Neural progenitor cell (in vitro differentiated cells): ENCODE data around the gene TTLL5. TPM values are rescaled to one million over a fixed set of nuclear protein-coding genes. Genes with fewer than 3 reads are reported as not detected.

Source experiments
- DNase-seq: peaks from one replicate; pipeline ENCODE4 v3.0.0-alpha.2; 2016; ENCODE audit warnings: low spot score
- H2AFZ ChIP-seq: fragments of 200-600 bp; sonication (generic); replicated peaks from 2 replicates; pipeline ENCODE4 v1.6.1; 2016; ENCODE audit warnings: antibody characterized with exemption
- H3F3A ChIP-seq: fragments of 200-600 bp; sonication (generic); 2 replicates; pipeline ENCODE4 v1.6.1; 2016; ENCODE audit warnings: antibody characterized with exemption, low read depth
- H3K27ac ChIP-seq: fragments of 200-600 bp; sonication (generic); 2 replicates; pipeline ENCODE4 v1.5.1; 2016; ENCODE audit warnings: mild to moderate bottlenecking
- H3K27me3 ChIP-seq: fragments of 200-600 bp; sonication (generic); 2 replicates; pipeline ENCODE4 v1.6.1; 2016; ENCODE audit warnings: mild to moderate bottlenecking, moderate library complexity
- H3K36me3 ChIP-seq: fragments of 200-600 bp; sonication (generic); 2 replicates; pipeline ENCODE4 v1.5.1; 2016
- H3K4me1 ChIP-seq: fragments of 200-600 bp; sonication (generic); 2 replicates; pipeline ENCODE4 v1.6.1; 2016; ENCODE audit warnings: mixed run types
- H3K4me2 ChIP-seq: fragments of 200-600 bp; sonication (generic); 2 replicates; pipeline ENCODE4 v1.6.1; 2016
- H3K4me3 ChIP-seq: fragments of 200-600 bp; sonication (generic); 2 replicates; pipeline ENCODE4 v1.5.1; 2016
- H3K79me2 ChIP-seq: fragments of 200-600 bp; sonication (generic); 2 replicates; pipeline ENCODE4 v1.6.1; 2016; ENCODE audit warnings: low read depth
- H3K9ac ChIP-seq: fragments of 200-600 bp; sonication (generic); 2 replicates; pipeline ENCODE4 v1.6.1; 2016
- H3K9me3 ChIP-seq: fragments of 200-600 bp; sonication (generic); 2 replicates; pipeline ENCODE4 v1.5.1; 2016; ENCODE audit warnings: low read depth
- H4K20me1 ChIP-seq: fragments of 200-600 bp; sonication (generic); 2 replicates; pipeline ENCODE4 v1.6.1; 2016; ENCODE audit warnings: low read depth
- H3K27ac Mint-ChIP-seq: 3 replicates; pipeline ENCODE4 v1.8.0; 2021; ENCODE audit warnings: mixed read lengths
- H3K27me3 Mint-ChIP-seq: 2 replicates; pipeline ENCODE4 v1.8.0; 2022; ENCODE audit warnings: low read depth, mild to moderate bottlenecking, inconsistent platforms, moderate library complexity, mixed read lengths; ENCODE audit not compliant: insufficient read depth
- H3K36me3 Mint-ChIP-seq: 3 replicates; pipeline ENCODE4 v1.8.0; 2021; ENCODE audit warnings: mixed read lengths
- H3K4me1 Mint-ChIP-seq: 3 replicates; pipeline ENCODE4 v1.8.0; 2021; ENCODE audit warnings: mixed read lengths
- H3K4me3 Mint-ChIP-seq: 3 replicates; pipeline ENCODE4 v1.8.0; 2021; ENCODE audit warnings: mild to moderate bottlenecking, moderate library complexity, mixed read lengths
- H3K9me3 Mint-ChIP-seq: 3 replicates; pipeline ENCODE4 v1.8.0; 2020; ENCODE audit warnings: mixed read lengths
- CTCF ChIP-seq: fragments of 200-600 bp; sonication (generic); IDR thresholded peaks from 2 replicates; pipeline ENCODE4 v1.5.1; 2017; ENCODE audit warnings: antibody characterized with exemption, mild to moderate bottlenecking
- EZH2 ChIP-seq: fragments of 200-600 bp; sonication (generic); IDR thresholded peaks from 2 replicates; pipeline ENCODE4 v1.6.1; 2017; ENCODE audit warnings: antibody characterized with exemption, mild to moderate bottlenecking, moderate library complexity
- EZH2phosphoT487 ChIP-seq: fragments of 200-600 bp; sonication (generic); IDR thresholded peaks from 2 replicates; pipeline ENCODE4 v1.6.1; 2017; ENCODE audit warnings: antibody characterized with exemption
- total RNA-seq: library from RNA; depleted of rRNA; stranded (reverse); fragments of >200 nt; gene quantifications from 2 replicates; pipeline ENCODE4 v1.2.3, GENCODE V29; 2015; ENCODE audit warnings: low replicate concordance

The TTLL5 gene
- total RNA-seq, 1 donor from 2014 or later, result 61.4 TPM

GRCh38 chr14:75864352-75864751, 203.3 kb downstream of the TTLL5 start:
- no peak for TF ChIP-seq EZH2
- no peaks in the 10 kb centered on the region for H3K27me3 Mint-ChIP-seq
- no peaks in the 10 kb centered on the region for H3K9me3 Mint-ChIP-seq
- Histone ChIP-seq H3K4me2 (no peak overlapping the region), H3K36me3 (no peaks in the 10 kb centered on the region), H3K9ac (no peak overlapping the region), H3K9me3 (no peaks in the 10 kb centered on the region), H4K20me1 (no peaks in the 10 kb centered on the region), H3K27me3 (no peaks in the 10 kb centered on the region), H3K4me1 (peaks cover 13% of the 10 kb centered on the region), H2AFZ (no peak overlapping the region), H3K27ac (no peak overlapping the region), H3K4me3 (no peak overlapping the region), H3K79me2 (no peaks in the 10 kb centered on the region), H3F3A (no peaks in the 10 kb centered on the region)
- no peaks in the 10 kb centered on the region for H3K36me3 Mint-ChIP-seq
- no peak overlapping the region for H3K4me3 Mint-ChIP-seq
- H3K27ac Mint-ChIP-seq, result no peak overlapping the region
- no peak for DNase-seq
- H3K4me1 Mint-ChIP-seq, result peaks cover 22% of the 10 kb centered on the region

- Histone ChIP-seq H3K4me1 (peaks cover 11% of the 10 kb centered on the region), H3K27me3 (no peaks in the 10 kb centered on the region), H3K79me2 (no peaks in the 10 kb centered on the region), H3K4me3 (no peak overlapping the region), H4K20me1 (no peaks in the 10 kb centered on the region), H3F3A (no peaks in the 10 kb centered on the region), H3K27ac (no peak overlapping the region), H3K9me3 (no peaks in the 10 kb centered on the region), H3K4me2 (no peak overlapping the region), H3K36me3 (no peaks in the 10 kb centered on the region), H2AFZ (no peak overlapping the region), H3K9ac (no peak overlapping the region)
- H3K4me1 Mint-ChIP-seq, result peaks cover 22% of the 10 kb centered on the region
- no peak for DNase-seq
- TF ChIP-seq EZH2phosphoT487, result no peak
- TF ChIP-seq CTCF, result no peak
- no peak for TF ChIP-seq EZH2
- peaks cover 7% of the 10 kb centered on the region for H3K36me3 Mint-ChIP-seq
- no peak overlapping the region for H3K27ac Mint-ChIP-seq
- H3K27me3 Mint-ChIP-seq, result no peaks in the 10 kb centered on the region
- H3K9me3 Mint-ChIP-seq, result no peaks in the 10 kb centered on the region
- no peak overlapping the region for H3K4me3 Mint-ChIP-seq
These were observed 204.5 kb downstream of the TTLL5 start for GRCh38 chr14:75865531-75865930.

GRCh38 chr14:75866970-75867369, 205.9 kb downstream of the TTLL5 start:
- H3K27ac ChIP-seq, result no peak overlapping the region
- Mint-ChIP-seq H3K4me1 (peaks cover 22% of the 10 kb centered on the region), H3K4me3 (no peak overlapping the region), H3K27ac (no peak overlapping the region), H3K27me3 (no peaks in the 10 kb centered on the region), H3K9me3 (no peaks in the 10 kb centered on the region), H3K36me3 (peaks cover 7% of the 10 kb centered on the region)
- H3K9ac ChIP-seq, result no peak overlapping the region
- H4K20me1 ChIP-seq, result no peaks in the 10 kb centered on the region
- H3K9me3 ChIP-seq, result no peaks in the 10 kb centered on the region
- H3K4me1 ChIP-seq, result peaks cover 7% of the 10 kb centered on the region
- no peak overlapping the region for H3K4me3 ChIP-seq
- no peaks in the 10 kb centered on the region for H3K36me3 ChIP-seq
- no peaks in the 10 kb centered on the region for H3K27me3 ChIP-seq
- H3F3A ChIP-seq, result no peaks in the 10 kb centered on the region
- no peak overlapping the region for H3K4me2 ChIP-seq
- H3K79me2 ChIP-seq, result no peaks in the 10 kb centered on the region
- no peak overlapping the region for H2AFZ ChIP-seq
- TF ChIP-seq CTCF (no peak), EZH2phosphoT487 (no peak)
- DNase-seq, result no peak

- H3K4me2 ChIP-seq, result no peak overlapping the region
- Mint-ChIP-seq H3K36me3 (peaks cover 17% of the 10 kb centered on the region), H3K9me3 (no peaks in the 10 kb centered on the region), H3K4me3 (no peak overlapping the region), H3K27ac (no peak overlapping the region), H3K27me3 (no peaks in the 10 kb centered on the region), H3K4me1 (peaks cover 19% of the 10 kb centered on the region)
- peaks cover 7% of the 10 kb centered on the region for H3K4me1 ChIP-seq
- no peaks in the 10 kb centered on the region for H3K36me3 ChIP-seq
- no peaks in the 10 kb centered on the region for H3F3A ChIP-seq
- no peak overlapping the region for H3K9ac ChIP-seq
- H3K27me3 ChIP-seq, result no peaks in the 10 kb centered on the region
- no peak overlapping the region for H3K4me3 ChIP-seq
- no peak overlapping the region for H3K27ac ChIP-seq
- no peak for TF ChIP-seq EZH2
- TF ChIP-seq CTCF, result no peak
- TF ChIP-seq EZH2phosphoT487, result no peak
- H2AFZ ChIP-seq, result no peak overlapping the region
- DNase-seq, result no peak
- H3K9me3 ChIP-seq, result no peaks in the 10 kb centered on the region
- H3K79me2 ChIP-seq, result no peaks in the 10 kb centered on the region
- no peaks in the 10 kb centered on the region for H4K20me1 ChIP-seq
These were observed 210.3 kb downstream of the TTLL5 start for GRCh38 chr14:75871181-75871880.
